Activated naive CD4-positive, alpha-beta T cell treated with anti-CD3 and anti-CD28 coated beads, Interleukin-2, amount 50 U/mL, for 72 hours (primary cell): ENCODE results near the gene PTRH1. TPM values are rescaled to one million over a fixed set of nuclear protein-coding genes. Genes with fewer than 3 reads are reported as not detected.

ENCODE experiments used
- ATAC-seq, 2 donors: fragments of 150-1000 bp; cut with Tn5 transposase; 2 replicates each; pipeline ENCODE4 v1.10.0; 2021; ENCODE audit warnings: mild to moderate bottlenecking in 2 of 2, moderate library complexity in 2 of 2
- DNase-seq, 2 donors: peaks; one replicate each; pipeline ENCODE4 v3.0.0; 2021 to 2022; ENCODE audit warnings: low spot score in 2 of 2
- H3K27ac Mint-ChIP-seq, 2 donors: one replicate each; pipeline ENCODE4 v1.8.0; 2022; ENCODE audit warnings: mild to moderate bottlenecking in 2 of 2, mixed read lengths in 2 of 2
- H3K36me3 Mint-ChIP-seq, 2 donors: one replicate each; pipeline ENCODE4 v1.8.0; 2022; ENCODE audit warnings: mixed read lengths in 2 of 2
- H3K9me3 Mint-ChIP-seq, 2 donors: one replicate each; pipeline ENCODE4 v1.8.0; 2022; ENCODE audit warnings: mixed read lengths in 2 of 2
- total RNA-seq, 2 donors: library from RNA; stranded (reverse); gene quantifications; one replicate each; pipeline ENCODE4 v1.2.3, GENCODE V29; 2022

The PTRH1 gene
- total RNA-seq, 2 donors from 2014 or later = 9.5 to 12.6 TPM

- ATAC-seq (no peak), DNase-seq (no peak)
- H3K36me3 Mint-ChIP-seq = no peaks in the 10 kb centered on the region
- H3K9me3 Mint-ChIP-seq = no peaks in the 10 kb centered on the region
- H3K27ac Mint-ChIP-seq = no peak overlapping the region
Measured at GRCh38 chr9:127729522-127730256, 14.2 kb upstream of the PTRH1 start.

- ATAC-seq = no peak
- Mint-ChIP-seq H3K27ac (no peak overlapping the region), H3K36me3 (no peaks in the 10 kb centered on the region), H3K9me3 (no peaks in the 10 kb centered on the region)
- DNase-seq = no peak
Measured at GRCh38 chr9:127728808-127729207, 13.3 kb upstream of the PTRH1 start.

- H3K27ac Mint-ChIP-seq = no peak overlapping the region
- no peak for DNase-seq
- H3K36me3 Mint-ChIP-seq = no peaks in the 10 kb centered on the region
- no peak for ATAC-seq
- H3K9me3 Mint-ChIP-seq = no peaks in the 10 kb centered on the region
Measured at GRCh38 chr9:127726871-127727270, 11.4 kb upstream of the PTRH1 start.

- DNase-seq = no peak
- no peak for ATAC-seq
- Mint-ChIP-seq H3K9me3 (no peaks in the 10 kb centered on the region), H3K27ac (no peak overlapping the region), H3K36me3 (no peaks in the 10 kb centered on the region)
Measured at GRCh38 chr9:127724012-127724411, 8.5 kb upstream of the PTRH1 start.

- ATAC-seq (no peak), DNase-seq (no peak)
- Mint-ChIP-seq H3K9me3 (no peaks in the 10 kb centered on the region), H3K36me3 (no peaks in the 10 kb centered on the region), H3K27ac (no peak overlapping the region)
Measured at GRCh38 chr9:127723444-127723843, 8.0 kb upstream of the PTRH1 start.

GRCh38 chr9:127723013-127723412 is 7.5 kb upstream of the PTRH1 start:
- ATAC-seq (no peak), DNase-seq (no peak)
- Mint-ChIP-seq H3K36me3 (no peaks in the 10 kb centered on the region), H3K27ac (no peak overlapping the region), H3K9me3 (no peaks in the 10 kb centered on the region)

GRCh38 chr9:127722055-127722745 is 6.7 kb upstream of the PTRH1 start:
- peak overlapping the region in 1 of 2 donors; percentile 26 for H3K27ac Mint-ChIP-seq
- DNase-seq (no peak), ATAC-seq (no peak)
- H3K36me3 Mint-ChIP-seq = no peaks in the 10 kb centered on the region
- no peaks in the 10 kb centered on the region for H3K9me3 Mint-ChIP-seq

GRCh38 chr9:127721391-127721821 is 5.9 kb upstream of the PTRH1 start:
- no peak for DNase-seq
- ATAC-seq = no peak
- no peaks in the 10 kb centered on the region for H3K36me3 Mint-ChIP-seq
- H3K9me3 Mint-ChIP-seq = no peaks in the 10 kb centered on the region
- peak overlapping the region in 1 of 2 donors; percentile 26 for H3K27ac Mint-ChIP-seq

GRCh38 chr9:127720865-127721227 is 5.4 kb upstream of the PTRH1 start:
- H3K27ac Mint-ChIP-seq = peak overlapping the region in 1 of 2 donors; percentile 26
- ATAC-seq = no peak
- H3K36me3 Mint-ChIP-seq = no peaks in the 10 kb centered on the region
- DNase-seq = no peak
- no peaks in the 10 kb centered on the region for H3K9me3 Mint-ChIP-seq

GRCh38 chr9:127720031-127720864 is 4.8 kb upstream of the PTRH1 start:
- DNase-seq = no peak
- H3K36me3 Mint-ChIP-seq = peaks cover 5% of the 10 kb centered on the region in 2 donors
- peak overlapping the region; percentile 26 to 84 for H3K27ac Mint-ChIP-seq
- no peaks in the 10 kb centered on the region for H3K9me3 Mint-ChIP-seq
- ATAC-seq = no peak

- Mint-ChIP-seq H3K36me3 (peaks cover 6% of the 10 kb centered on the region in 2 donors), H3K9me3 (no peaks in the 10 kb centered on the region), H3K27ac (peak overlapping the region in 1 of 2 donors; percentile 91)
- DNase-seq (no peak), ATAC-seq (no peak)
Measured at GRCh38 chr9:127717766-127718165, 2.3 kb upstream of the PTRH1 start.

- Mint-ChIP-seq H3K9me3 (no peaks in the 10 kb centered on the region), H3K27ac (peak overlapping the region; percentile 91 to 95), H3K36me3 (peaks cover 6% of the 10 kb centered on the region in 2 donors)
- DNase-seq (no peak), ATAC-seq (no peak)
Measured at GRCh38 chr9:127716412-127716811, 949 bp upstream of the PTRH1 start.

- Mint-ChIP-seq H3K9me3 (no peaks in the 10 kb centered on the region), H3K27ac (peak overlapping the region; percentile 91 to 95), H3K36me3 (peaks cover 6% of the 10 kb centered on the region in 2 donors)
- ATAC-seq (peak; percentile 2 to 28), DNase-seq (peak in 1 of 2 donors; percentile 32)
Measured at GRCh38 chr9:127714951-127715469, 453 bp downstream of the PTRH1 start.

- Mint-ChIP-seq H3K36me3 (peaks cover 6 to 8% of the 10 kb centered on the region in 2 donors), H3K9me3 (no peaks in the 10 kb centered on the region), H3K27ac (peak overlapping the region; percentile 13 to 55)
- ATAC-seq (no peak), DNase-seq (no peak)
Measured at GRCh38 chr9:127714020-127714750, 1.3 kb downstream of the PTRH1 start.

- no peak for ATAC-seq
- Mint-ChIP-seq H3K9me3 (no peaks in the 10 kb centered on the region), H3K36me3 (peaks cover 6 to 16% of the 10 kb centered on the region in 2 donors), H3K27ac (no peak overlapping the region)
- no peak for DNase-seq
Measured at GRCh38 chr9:127712867-127713266, 2.6 kb downstream of the PTRH1 start.

GRCh38 chr9:127712371-127712770 is 3.1 kb downstream of the PTRH1 start:
- no peaks in the 10 kb centered on the region for H3K9me3 Mint-ChIP-seq
- ATAC-seq = no peak
- peaks cover 6 to 16% of the 10 kb centered on the region in 2 donors for H3K36me3 Mint-ChIP-seq
- H3K27ac Mint-ChIP-seq = no peak overlapping the region
- no peak for DNase-seq
